Chondrocyte (in vitro differentiated cells): Measurements from ENCODE around the gene PRM3. TPM values are rescaled to one million over a fixed set of nuclear protein-coding genes. Genes with fewer than 3 reads are reported as not detected.

Experiments used
- DNase-seq: peaks from one replicate; pipeline ENCODE4 v3.0.0; 2021; ENCODE audit warnings: mixed read lengths, low spot score
- H3K27ac Mint-ChIP-seq: one replicate; pipeline ENCODE4 v1.8.0; 2021; ENCODE audit warnings: mild to moderate bottlenecking, moderate library complexity, mixed read lengths; ENCODE audit not compliant: unreplicated experiment
- H3K27me3 Mint-ChIP-seq: 2 replicates; pipeline ENCODE4 v1.8.0; 2021; ENCODE audit warnings: low read depth, mixed read lengths
- H3K36me3 Mint-ChIP-seq: 2 replicates; pipeline ENCODE4 v1.8.0; 2021; ENCODE audit warnings: low read depth, mixed read lengths
- H3K4me1 Mint-ChIP-seq: 2 replicates; pipeline ENCODE4 v1.8.0; 2021; ENCODE audit warnings: low read depth, mild to moderate bottlenecking, mixed read lengths
- H3K4me3 Mint-ChIP-seq: one replicate; pipeline ENCODE4 v1.8.0; 2021; ENCODE audit warnings: mild to moderate bottlenecking, moderate library complexity, mixed read lengths; ENCODE audit not compliant: unreplicated experiment
- H3K9me3 Mint-ChIP-seq: 2 replicates; pipeline ENCODE4 v1.8.0; 2021; ENCODE audit warnings: low read depth, mixed read lengths
- total RNA-seq: library from RNA; stranded (reverse); gene quantifications from 3 replicates; pipeline ENCODE4 v1.2.1, GENCODE V29; 2021
- TF ChIP-seq, protein P1 (sequence below): fragments of 200-600 bp; sonication (generic); IDR thresholded peaks from 2 replicates; pipeline ENCODE4 v1.5.0; 2021; ENCODE audit warnings: antibody characterized with exemption, mild to moderate bottlenecking, moderate library complexity

PRM3 gene
- total RNA-seq, 1 donor from 2014 or later, result not detected

DNA sequence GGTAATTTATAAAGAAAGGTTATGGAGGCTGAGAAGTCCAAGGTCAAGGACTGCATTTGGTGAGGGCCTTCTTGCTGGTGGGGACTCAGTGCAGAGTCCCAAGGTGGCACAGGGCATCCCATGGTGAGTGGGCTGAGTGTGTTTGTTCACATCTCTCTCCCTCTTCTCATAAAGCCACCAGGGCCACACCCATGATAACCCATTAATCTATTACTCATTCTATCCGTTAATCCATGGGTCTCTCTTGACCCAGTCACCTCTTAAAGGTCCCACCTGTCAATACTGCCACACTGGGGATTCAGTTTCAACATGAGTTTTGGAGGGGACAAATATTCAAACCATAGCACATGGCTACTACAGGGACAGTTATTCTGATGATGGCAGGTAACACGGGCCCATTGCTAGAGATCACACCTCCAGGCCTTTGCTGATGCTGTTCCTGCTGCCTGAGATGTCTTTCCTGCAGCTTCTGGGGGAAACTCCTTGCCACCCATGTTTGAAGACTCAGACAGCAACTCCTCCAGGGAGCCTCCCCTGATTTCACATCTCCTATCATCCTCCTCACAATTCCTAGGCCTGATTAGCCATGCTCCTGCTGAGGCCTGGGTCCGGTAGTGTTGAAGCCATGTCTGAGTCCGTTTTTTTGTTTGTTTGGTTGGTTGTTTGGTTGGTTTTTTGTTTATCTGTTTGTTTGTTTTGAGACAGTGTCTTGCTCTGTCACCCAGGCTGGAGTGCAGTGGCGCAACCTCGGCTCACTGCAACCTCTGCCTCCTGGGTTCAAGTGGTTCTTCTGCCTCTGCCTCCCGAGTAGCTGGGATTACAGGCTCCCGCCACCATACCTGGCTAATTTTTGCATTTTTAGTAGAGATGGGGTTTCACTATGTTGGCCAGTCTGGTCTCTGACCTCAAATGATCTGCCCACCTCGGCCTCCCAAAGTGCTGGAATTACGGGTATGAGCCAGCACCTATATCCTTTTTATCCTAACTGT, 33.5 kb downstream of the PRM3 start:
- Mint-ChIP-seq H3K4me3 (no peak overlapping the region), H3K36me3 (no peaks in the 10 kb centered on the region), H3K27ac (no peak overlapping the region), H3K27me3 (peaks cover under 1% of the 10 kb centered on the region), H3K4me1 (no peaks in the 10 kb centered on the region), H3K9me3 (no peaks in the 10 kb centered on the region)
- no peak for DNase-seq
- TF ChIP-seq, protein P1, sequence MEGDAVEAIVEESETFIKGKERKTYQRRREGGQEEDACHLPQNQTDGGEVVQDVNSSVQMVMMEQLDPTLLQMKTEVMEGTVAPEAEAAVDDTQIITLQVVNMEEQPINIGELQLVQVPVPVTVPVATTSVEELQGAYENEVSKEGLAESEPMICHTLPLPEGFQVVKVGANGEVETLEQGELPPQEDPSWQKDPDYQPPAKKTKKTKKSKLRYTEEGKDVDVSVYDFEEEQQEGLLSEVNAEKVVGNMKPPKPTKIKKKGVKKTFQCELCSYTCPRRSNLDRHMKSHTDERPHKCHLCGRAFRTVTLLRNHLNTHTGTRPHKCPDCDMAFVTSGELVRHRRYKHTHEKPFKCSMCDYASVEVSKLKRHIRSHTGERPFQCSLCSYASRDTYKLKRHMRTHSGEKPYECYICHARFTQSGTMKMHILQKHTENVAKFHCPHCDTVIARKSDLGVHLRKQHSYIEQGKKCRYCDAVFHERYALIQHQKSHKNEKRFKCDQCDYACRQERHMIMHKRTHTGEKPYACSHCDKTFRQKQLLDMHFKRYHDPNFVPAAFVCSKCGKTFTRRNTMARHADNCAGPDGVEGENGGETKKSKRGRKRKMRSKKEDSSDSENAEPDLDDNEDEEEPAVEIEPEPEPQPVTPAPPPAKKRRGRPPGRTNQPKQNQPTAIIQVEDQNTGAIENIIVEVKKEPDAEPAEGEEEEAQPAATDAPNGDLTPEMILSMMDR, result no peak

DNA sequence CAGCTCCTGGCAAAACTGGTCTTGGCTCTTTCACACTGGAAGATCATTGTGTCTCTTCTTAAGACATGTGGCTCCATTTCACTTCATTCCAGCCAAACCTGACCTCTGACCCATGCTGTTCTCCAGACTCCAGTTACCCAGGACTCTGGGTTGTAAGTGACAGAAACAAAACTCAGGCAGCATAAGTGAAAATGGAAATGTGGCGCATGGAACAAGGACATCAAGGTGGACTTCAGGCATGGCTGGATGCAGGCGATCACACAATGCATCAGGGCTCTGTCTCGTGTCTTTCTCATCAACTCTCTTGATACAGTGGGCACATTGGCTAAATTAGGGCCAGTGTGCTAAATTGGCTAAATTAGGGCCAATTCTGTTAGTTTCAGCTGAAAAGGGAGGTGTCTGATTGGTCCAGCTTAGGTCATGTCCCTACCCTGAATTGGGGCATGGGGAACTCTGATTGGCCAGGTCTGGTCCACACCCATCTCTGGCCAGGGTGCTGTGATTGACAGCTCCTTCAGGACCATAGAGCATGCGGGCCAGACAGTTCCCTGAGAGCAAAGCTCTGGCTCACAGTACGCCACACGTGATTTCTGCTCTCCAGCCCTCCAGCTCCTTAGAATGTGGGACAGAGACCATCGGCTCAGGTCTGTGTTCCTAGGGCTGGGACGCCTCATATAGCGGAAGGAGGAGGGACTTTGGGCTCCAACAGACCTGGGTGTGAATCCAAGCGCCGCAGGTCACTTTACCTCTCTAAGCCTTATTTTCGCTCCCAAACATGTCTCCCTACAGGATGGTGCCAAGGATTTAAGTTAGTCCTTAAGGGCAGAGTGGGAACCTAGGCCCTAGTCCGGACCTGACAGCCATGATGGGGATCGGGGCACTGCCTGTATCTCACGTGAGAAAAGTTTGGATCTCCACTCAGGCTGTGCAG, 34.9 kb downstream of the PRM3 start:
- TF ChIP-seq, protein P1, result no peak
- H3K4me3 Mint-ChIP-seq, result no peak overlapping the region
- no peaks in the 10 kb centered on the region for H3K27me3 Mint-ChIP-seq

DNA sequence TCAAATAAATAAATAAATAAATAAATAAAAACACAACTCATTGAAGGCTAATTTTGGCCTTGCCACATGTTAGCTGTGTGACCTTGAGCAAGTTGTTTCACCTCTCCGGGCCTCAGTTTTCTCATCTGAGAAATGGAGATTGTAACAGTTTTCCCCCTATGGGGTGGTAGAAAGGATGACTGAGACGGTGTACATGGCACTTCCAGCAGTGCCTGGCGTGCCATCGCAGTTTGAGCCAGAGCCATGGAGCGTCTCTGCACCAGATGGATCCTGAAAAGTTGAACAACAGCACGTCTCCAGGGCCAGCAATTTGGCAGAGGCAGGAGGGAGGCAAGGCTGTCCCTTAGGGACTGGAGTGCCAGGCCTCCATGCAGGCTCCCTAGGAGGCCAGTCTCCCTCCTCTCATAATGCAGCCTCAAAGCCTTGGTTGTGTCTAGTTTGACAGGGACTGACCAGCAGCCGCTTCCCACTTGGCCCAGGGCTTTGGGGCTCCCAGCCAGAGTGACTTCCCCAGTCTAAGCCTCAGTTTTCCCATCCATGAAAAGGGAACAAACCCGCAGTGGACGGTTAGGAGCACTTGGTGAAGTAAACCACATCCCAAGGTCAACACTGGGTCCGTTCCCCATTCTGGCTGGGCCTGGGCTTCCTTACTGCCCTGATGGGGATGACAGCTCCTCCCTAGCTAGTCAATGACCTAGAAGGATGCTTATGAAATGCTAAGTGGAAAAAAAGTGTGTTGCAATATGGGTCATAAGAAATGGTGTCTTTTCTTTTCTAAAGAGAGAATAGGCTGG, 36.8 kb downstream of the PRM3 start:
- H3K36me3 Mint-ChIP-seq, result no peaks in the 10 kb centered on the region

More for the DNA sequence above, 34.9 kb downstream of the PRM3 start:
- Mint-ChIP-seq H3K27ac (no peak overlapping the region), H3K36me3 (no peaks in the 10 kb centered on the region), H3K9me3 (no peaks in the 10 kb centered on the region), H3K4me1 (no peaks in the 10 kb centered on the region)
- no peak for DNase-seq

DNA sequence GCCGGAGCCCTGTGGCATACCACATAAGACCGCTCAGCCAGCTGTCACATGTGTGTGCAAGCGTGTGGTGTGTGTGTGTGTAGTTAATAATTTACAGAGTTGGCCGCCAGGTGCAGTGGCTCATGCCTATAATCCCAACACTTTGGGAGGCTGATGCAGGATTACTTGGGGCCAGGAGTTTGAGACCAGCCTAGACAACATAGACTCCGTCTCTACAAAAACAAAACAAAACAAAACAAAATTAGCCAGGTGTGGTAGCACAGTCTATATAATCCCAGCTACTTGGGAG, 37.8 kb downstream of the PRM3 start:
- DNase-seq, result no peak
- Mint-ChIP-seq H3K27ac (no peak overlapping the region), H3K4me3 (no peak overlapping the region), H3K4me1 (no peaks in the 10 kb centered on the region), H3K27me3 (no peaks in the 10 kb centered on the region), H3K9me3 (no peaks in the 10 kb centered on the region), H3K36me3 (no peaks in the 10 kb centered on the region)
- TF ChIP-seq, protein P1, result no peak

More for the DNA sequence above, 36.8 kb downstream of the PRM3 start:
- no peak overlapping the region for H3K4me3 Mint-ChIP-seq
- H3K9me3 Mint-ChIP-seq, result no peaks in the 10 kb centered on the region
- no peaks in the 10 kb centered on the region for H3K4me1 Mint-ChIP-seq
- TF ChIP-seq, protein P1, result no peak
- DNase-seq, result no peak
- no peak overlapping the region for H3K27ac Mint-ChIP-seq
- H3K27me3 Mint-ChIP-seq, result no peaks in the 10 kb centered on the region
